Measurements from ENCODE around the gene SOX18. TPM values are rescaled to one million over a fixed set of nuclear protein-coding genes. Genes with fewer than 3 reads are reported as not detected.

SOX18 gene
- 0.17 TPM in 1 of 2 replicates, not detected in the other for total RNA-seq

GRCh38 chr20:64049060-64049877 lies at the start of gene SOX18:
Gene SOX18, minus strand, starts transcription at chr20:64049639. Its CDS starts 123 bp downstream, at chr20:64049516.

GRCh38 chr20:64083804-64084684 lies 34.6 kb upstream of the SOX18 start, which contains the start of gene LKAAEAR1:
Gene LKAAEAR1, minus strand, starts transcription at chr20:64084398. Its CDS starts 179 bp downstream, at chr20:64084219.

GRCh38 chr20:64080013-64080812 lies 30.8 kb upstream of the SOX18 start, which contains the start of gene OPRL1:
Gene OPRL1, plus strand, starts transcription at chr20:64080082. Its CDS starts 12,639 bp downstream, at chr20:64092721.

GRCh38 chr20:64079273-64080012 lies 30.0 kb upstream of the SOX18 start, which contains the start of gene RGS19:
Gene RGS19, minus strand, starts transcription at chr20:64079518. Its CDS starts 2,632 bp downstream, at chr20:64076886.

GRCh38 chr20:64062596-64063388 lies 13.4 kb upstream of the SOX18 start, which contains the start of gene TCEA2:
Gene TCEA2, plus strand, starts transcription at chr20:64063198. Its CDS starts 115 bp downstream, at chr20:64063313.

GRCh38 chr20:64035933-64036345 lies 13.5 kb downstream of the SOX18 start, which contains the start of gene C20orf204:
Gene C20orf204, plus strand, starts transcription at chr20:64036182. Its CDS starts 142 bp downstream, at chr20:64036324.

Other genes starting within 250 kb of the SOX18 start
- 1.2 and 1.5 TPM in 2 replicates for gene ZBTB46, start 218.4 kb downstream of the SOX18 start, total RNA-seq
- gene ABHD16B, start 188.1 kb downstream of the SOX18 start, total RNA-seq: not detected in 2 replicates
- gene TPD52L2, start 184.4 kb downstream of the SOX18 start, total RNA-seq: 124 and 128 TPM in 2 replicates
- 23.8 and 27.4 TPM in 2 replicates for gene DNAJC5, start 154.5 kb downstream of the SOX18 start, total RNA-seq
- gene UCKL1, start 93.2 kb downstream of the SOX18 start, total RNA-seq: 26.7 and 27.6 TPM in 2 replicates
- gene ZNF512B, start 79.7 kb downstream of the SOX18 start, total RNA-seq: 7.7 and 8.2 TPM in 2 replicates
- 2.2 and 4.5 TPM in 2 replicates for gene SAMD10, start 70.0 kb downstream of the SOX18 start, total RNA-seq
- gene PRPF6, start 68.5 kb downstream of the SOX18 start, total RNA-seq: 37.2 and 39.0 TPM in 2 replicates
- gene C20orf204, start 13.5 kb downstream of the SOX18 start, total RNA-seq: 0.15 TPM in 1 of 2 replicates, not detected in the other
- gene TCEA2, start 13.6 kb upstream of the SOX18 start, total RNA-seq: 15.8 and 18.4 TPM in 2 replicates
- 10.4 and 10.7 TPM in 2 replicates for gene RGS19, start 29.9 kb upstream of the SOX18 start, total RNA-seq
- 0.67 and 0.74 TPM in 2 replicates for gene OPRL1, start 30.4 kb upstream of the SOX18 start, total RNA-seq
- gene LKAAEAR1, start 34.8 kb upstream of the SOX18 start, total RNA-seq: 0.84 TPM in 1 of 2 replicates, not detected in the other
- gene NPBWR2, start 57.9 kb upstream of the SOX18 start, total RNA-seq: not detected in 2 replicates
- gene MYT1, start 114.8 kb upstream of the SOX18 start, total RNA-seq: not detected in 2 replicates
- 25.7 and 33.0 TPM in 2 replicates for gene PCMTD2, start 206.1 kb upstream of the SOX18 start, total RNA-seq